ENCODE data around the gene CALHM4.

The CALHM4 gene, protein sequence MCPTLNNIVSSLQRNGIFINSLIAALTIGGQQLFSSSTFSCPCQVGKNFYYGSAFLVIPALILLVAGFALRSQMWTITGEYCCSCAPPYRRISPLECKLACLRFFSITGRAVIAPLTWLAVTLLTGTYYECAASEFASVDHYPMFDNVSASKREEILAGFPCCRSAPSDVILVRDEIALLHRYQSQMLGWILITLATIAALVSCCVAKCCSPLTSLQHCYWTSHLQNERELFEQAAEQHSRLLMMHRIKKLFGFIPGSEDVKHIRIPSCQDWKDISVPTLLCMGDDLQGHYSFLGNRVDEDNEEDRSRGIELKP

DNA sequence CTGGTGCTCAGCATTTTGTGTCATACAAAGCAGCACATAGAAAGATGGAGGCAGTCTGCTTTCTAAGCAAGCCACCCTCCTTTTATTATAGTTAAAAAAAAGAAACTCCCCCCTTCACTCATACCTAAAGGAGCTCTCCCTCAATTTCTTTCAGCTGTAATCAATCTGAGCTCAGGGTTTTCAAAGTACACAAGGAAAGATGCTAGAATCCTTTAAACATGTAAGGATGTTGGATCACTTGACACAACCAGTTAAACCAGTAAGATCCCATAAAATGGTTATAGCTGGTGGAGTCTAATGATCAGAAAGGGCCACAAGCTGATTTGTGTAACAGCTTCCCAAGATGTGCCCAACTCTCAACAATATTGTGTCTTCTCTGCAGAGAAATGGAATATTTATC is at the start of gene CALHM4:
Gene CALHM4 (plus strand): TSS at position 301 of the 400 bp plus-strand sequence. CDS start 43 bp downstream, at position 344.
- in situ Hi-C loops (cut with MboI; ENCODE audit: low sequenced_read_pairs) = loop anchor here (25.0 kb wide), 1 partner anchor 291 kb away; the partner anchor contains the start of gene TSPYL4

DNA sequence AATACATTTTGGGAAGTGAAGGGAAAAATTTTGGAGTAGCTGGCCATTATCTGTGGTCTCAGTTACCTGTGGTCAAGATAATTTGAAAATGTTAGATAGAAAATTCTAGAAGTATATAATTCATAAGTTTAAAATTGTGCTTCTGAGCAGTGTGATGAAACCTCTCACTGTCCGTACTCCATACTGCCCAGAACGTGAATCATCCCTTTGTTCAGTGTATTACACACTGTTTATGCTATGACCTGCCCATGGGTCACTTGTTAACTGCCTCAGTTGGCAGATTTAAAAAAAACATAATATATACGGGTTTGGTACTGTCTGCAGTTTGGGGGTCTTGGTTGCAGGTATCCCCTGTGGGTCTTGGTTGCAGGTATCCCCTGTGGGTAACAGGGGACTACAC is 46.2 kb upstream of the CALHM4 start:
- in situ Hi-C loops (cut with MboI; ENCODE audit: low sequenced_read_pairs) = no loop called here

GRCh38 chr6:116508527-116508926 is 45.0 kb upstream of the CALHM4 start:
- in situ Hi-C loops (cut with MboI; ENCODE audit: low sequenced_read_pairs) = no loop called here

DNA sequence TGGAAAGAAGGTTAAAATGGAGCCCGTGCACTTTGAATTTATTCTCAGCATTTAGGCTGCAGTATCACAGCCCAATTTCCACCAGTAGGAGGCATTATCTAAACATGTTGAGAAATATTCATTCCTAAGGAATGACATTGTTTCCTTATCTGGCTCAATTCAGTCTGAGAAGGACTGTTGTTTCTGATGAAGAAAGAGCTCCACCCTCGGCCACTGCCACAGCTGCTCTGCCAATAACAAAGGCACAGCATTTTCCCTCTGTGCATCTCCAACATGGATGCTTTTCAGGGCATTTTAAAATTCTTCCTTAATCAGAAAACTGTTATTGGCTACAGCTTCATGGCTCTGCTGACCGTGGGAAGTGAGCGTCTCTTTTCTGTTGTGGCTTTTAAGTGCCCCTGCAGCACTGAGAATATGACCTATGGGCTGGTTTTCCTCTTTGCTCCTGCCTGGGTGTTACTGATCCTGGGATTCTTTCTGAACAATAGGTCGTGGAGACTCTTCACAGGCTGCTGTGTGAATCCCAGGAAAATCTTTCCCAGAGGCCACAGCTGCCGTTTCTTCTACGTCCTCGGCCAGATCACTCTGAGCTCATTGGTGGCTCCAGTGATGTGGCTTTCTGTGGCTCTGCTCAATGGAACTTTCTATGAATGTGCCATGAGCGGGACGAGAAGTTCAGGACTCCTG is 42.0 kb upstream of the CALHM4 start, which contains the start of gene CALHM5:
Gene CALHM5 (plus strand): TSS at position 216 of the 687 bp plus-strand sequence. CDS start 58 bp downstream, at position 274.
- in situ Hi-C loops (cut with MboI; ENCODE audit: low sequenced_read_pairs) = no loop called here

GRCh38 chr6:116512111-116512559 is 41.4 kb upstream of the CALHM4 start:
- in situ Hi-C loops (cut with MboI; ENCODE audit: low sequenced_read_pairs) = no loop called here

- in situ Hi-C loops (cut with MboI; ENCODE audit: low sequenced_read_pairs) = no loop called here
Observed at GRCh38 chr6:116512734-116513133, 40.8 kb upstream of the CALHM4 start.

GRCh38 chr6:116513224-116513875 is 40.2 kb upstream of the CALHM4 start:
- in situ Hi-C loops (cut with MboI; ENCODE audit: low sequenced_read_pairs) = no loop called here

DNA sequence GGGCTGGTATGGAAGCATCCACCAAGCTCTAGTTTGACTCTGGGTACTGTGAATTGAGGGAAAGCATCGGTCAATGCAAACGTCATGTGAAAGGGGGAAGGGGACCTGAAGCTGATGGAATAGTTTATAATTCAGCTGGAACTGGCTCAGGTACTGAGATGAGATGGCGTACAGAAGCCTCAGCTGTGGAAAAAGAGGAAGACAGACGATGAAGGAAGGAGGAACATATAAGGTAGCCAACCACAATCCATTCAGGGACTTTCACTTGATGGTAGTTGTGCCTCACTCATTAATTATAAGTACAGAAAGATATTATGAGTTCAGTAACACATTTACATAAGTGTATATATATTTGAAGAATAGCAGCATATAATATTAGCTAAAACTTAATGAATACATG is 39.4 kb upstream of the CALHM4 start:
- in situ Hi-C loops (cut with MboI; ENCODE audit: low sequenced_read_pairs) = no loop called here

GRCh38 chr6:116515141-116515540 is 38.4 kb upstream of the CALHM4 start:
- in situ Hi-C loops (cut with MboI; ENCODE audit: low sequenced_read_pairs) = no loop called here

- in situ Hi-C loops (cut with MboI; ENCODE audit: low sequenced_read_pairs) = no loop called here
Observed at GRCh38 chr6:116518621-116519368, 34.8 kb upstream of the CALHM4 start.

DNA sequence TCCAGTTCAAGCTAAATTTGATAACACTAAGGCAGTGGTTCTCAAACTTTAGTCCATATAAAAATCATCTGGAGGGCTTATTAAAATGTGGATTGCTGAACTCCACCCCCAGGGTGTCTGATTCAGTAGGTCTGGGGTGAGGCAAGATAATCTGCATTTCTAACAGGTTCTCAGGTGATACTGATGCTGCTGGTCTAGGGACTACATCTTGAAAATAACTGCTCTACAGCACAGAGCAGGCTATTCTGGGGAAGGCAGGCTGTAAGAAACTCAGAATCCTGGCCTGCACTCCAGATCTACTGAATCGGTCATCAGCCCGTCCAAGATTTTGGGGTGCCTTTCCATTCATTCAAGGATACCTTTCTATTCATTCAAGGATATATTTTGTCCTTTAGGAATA is 30.7 kb upstream of the CALHM4 start:
- in situ Hi-C loops (cut with MboI; ENCODE audit: low sequenced_read_pairs) = no loop called here

DNA sequence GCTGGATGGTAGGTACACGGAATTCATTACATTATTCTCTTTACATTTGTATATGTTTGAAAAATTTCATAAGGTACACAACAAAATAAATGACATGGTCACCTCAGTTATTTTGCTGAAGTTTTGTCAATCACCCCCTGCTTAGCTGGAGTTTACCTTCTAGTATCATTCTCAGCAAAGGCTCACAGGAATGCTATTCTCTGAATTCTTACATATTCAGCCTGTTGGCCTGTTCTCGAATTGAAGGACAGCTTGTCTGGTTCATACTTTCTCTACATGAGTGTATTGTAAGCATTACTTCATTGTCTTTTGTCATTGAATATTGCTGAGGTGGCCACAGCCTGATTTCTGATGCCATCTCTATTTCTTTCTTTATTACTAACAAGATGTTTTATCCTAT is 29.3 kb upstream of the CALHM4 start:
- in situ Hi-C loops (cut with MboI; ENCODE audit: low sequenced_read_pairs) = no loop called here

DNA sequence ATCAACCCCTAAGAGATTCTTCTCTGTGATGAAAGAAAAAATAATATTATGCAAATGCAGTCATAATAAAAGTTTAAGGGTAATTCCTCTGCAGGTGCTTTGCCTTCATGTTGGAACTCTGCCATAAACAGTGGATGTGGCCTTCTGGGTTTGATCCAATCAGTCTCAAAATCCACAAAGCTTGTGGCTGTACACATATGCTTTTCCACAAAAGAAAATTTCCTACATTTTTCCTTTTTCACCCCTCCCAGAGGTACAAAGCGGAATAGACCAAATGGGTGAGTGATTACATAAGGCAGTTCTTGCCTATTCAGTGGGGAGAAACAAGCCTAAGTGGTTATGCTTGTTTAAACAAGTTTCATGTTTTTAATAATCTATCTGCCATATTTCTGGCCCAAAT is 25.4 kb upstream of the CALHM4 start:
- in situ Hi-C loops (cut with MboI; ENCODE audit: low sequenced_read_pairs) = no loop called here

GRCh38 chr6:116528780-116529179 is 24.8 kb upstream of the CALHM4 start:
- in situ Hi-C loops (cut with MboI; ENCODE audit: low sequenced_read_pairs) = no loop called here

DNA sequence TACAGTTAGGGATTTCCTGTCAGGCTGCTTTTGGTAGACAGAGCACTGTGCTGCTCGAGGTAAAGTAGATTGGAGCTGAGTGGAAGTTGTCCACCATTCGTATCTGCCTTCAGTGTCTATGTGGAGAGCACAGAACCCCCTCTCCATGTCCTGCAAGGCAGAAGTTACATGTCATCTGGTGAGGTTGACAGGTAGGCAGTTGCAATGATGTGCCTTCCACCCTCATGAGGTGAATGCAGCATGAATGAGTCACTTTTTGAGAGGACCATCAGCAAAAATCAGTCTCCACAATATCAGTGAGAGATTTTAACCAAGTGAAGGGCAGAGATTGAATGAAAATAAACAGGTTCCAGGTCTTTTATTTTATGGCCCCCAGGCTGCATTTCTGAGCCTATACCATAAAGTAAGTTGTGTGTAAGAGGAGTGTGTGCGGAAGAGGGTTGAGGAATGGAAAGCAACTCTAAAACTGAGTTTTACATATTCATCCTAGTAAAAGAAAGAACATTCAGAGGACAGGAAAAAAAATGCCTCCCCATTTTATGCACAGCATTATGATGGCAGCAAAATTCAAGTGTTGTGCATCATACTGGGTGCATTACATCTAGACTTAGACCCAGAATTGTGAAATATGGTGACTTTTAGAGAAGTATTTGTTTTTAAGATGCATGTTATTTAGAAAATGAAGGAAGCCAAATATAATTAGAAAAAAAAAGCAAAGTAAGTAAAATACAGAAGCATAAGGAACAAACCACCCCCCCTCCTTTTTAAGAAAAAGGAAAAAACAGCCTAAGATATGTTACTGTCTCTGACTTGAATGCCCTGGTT is 23.9 kb upstream of the CALHM4 start:
- in situ Hi-C loops (cut with MboI; ENCODE audit: low sequenced_read_pairs) = no loop called here

DNA sequence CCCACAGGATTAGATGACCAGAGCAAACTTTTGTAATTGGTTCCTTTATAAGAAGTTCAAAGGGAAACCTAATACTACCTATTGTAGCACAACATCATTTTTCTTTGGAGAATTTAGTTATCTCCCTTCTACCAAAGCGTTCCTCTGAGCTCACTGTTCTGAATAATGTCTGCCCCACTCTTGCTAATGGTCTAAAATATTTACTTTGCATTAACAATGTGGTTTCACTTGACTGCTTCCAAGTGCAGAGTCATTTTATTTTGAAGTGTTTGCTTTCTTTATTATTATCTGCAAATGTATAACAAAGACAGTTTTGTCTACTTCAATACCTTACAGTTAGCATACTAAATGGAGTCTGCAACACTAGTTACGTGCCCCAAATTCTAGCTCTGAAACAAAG is 23.1 kb upstream of the CALHM4 start:
- in situ Hi-C loops (cut with MboI; ENCODE audit: low sequenced_read_pairs) = no loop called here

DNA sequence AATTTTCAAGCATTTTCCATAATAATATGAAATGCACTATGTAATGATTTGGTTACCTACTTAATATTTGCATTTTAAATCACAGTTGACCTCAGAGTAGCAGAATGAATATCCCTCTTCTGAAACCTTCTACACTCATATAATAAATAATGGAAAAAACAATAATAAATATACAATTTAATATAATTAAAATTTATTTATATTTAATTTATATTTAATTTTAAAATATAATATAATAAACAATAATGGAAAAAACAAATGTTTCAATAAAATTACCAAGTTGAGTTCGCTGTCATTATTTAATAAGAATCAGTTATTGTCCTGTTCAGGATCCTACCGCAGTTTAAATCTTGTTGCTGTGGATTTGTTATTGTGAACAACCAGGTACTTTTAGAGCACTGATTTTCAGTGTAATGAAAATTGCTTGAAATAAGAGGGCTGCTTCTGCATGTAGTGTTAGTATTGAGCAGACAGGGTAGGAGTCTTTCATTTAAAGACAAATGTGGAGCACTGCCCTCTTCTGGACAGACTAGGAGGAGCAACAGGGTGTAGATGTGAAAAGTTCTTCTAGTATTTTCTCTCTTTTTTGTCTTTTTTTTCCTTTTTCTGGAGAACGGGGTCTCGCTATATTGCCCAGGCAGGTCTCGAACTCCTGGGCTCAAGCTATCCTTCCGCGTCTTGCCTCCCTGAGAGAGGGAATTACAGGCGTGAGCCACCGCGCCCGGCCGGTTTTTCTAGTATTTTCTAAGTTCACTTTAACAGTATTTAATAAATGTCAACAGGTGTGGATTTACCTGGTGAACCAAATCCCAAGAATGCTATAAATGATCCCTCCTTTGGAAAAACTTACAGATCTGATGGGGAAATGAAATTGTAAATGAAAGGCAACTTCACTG is 21.6 kb upstream of the CALHM4 start:
- in situ Hi-C loops (cut with MboI; ENCODE audit: low sequenced_read_pairs) = no loop called here

GRCh38 chr6:116533233-116533957 is 20.2 kb upstream of the CALHM4 start:
- in situ Hi-C loops (cut with MboI; ENCODE audit: low sequenced_read_pairs) = no loop called here
